Bronchial epithelial cell (primary cell): ENCODE data around the gene TP53I13. TPM values are rescaled to one million over a fixed set of nuclear protein-coding genes. Genes with fewer than 3 reads are reported as not detected.

Experiments
- DNase-seq: peaks from one replicate; pipeline ENCODE4 v3.0.0-alpha.2; 2010; ENCODE audit warnings: low read depth
- FAIRE-seq: peaks from 2 replicates; lab custom pipeline; 2011; peaks lifted over from hg19 to GRCh38; lab: Jason Lieb, UNC
- H3K27me3 ChIP-seq: 2 replicates; pipeline ENCODE4 v1.5.1; 2011; ENCODE audit warnings: low read length; ENCODE audit not compliant: control insufficient read depth, insufficient read depth
- H3K36me3 ChIP-seq: 2 replicates; pipeline ENCODE4 v1.5.1; 2011; ENCODE audit warnings: low read length; ENCODE audit not compliant: control insufficient read depth, insufficient read depth
- H3K4me3 ChIP-seq: 2 replicates; pipeline ENCODE4 v1.5.1; 2011; ENCODE audit warnings: mild to moderate bottlenecking, low read depth, low read length, control low read depth
- total RNA-seq: library from RNA; depleted of rRNA; stranded (reverse); fragments of >200 nt; gene quantifications from 2 replicates; pipeline ENCODE4 v1.2.1, GENCODE V29; 2014
- TF ChIP-seq, protein P1 (sequence below): IDR thresholded peaks from 2 replicates; pipeline ENCODE4 v1.5.1; 2011; ENCODE audit warnings: mild to moderate bottlenecking, moderate library complexity, low read length, control low read depth, inconsistent platforms; ENCODE audit not compliant: insufficient read depth, severe bottlenecking

Gene TP53I13, protein sequence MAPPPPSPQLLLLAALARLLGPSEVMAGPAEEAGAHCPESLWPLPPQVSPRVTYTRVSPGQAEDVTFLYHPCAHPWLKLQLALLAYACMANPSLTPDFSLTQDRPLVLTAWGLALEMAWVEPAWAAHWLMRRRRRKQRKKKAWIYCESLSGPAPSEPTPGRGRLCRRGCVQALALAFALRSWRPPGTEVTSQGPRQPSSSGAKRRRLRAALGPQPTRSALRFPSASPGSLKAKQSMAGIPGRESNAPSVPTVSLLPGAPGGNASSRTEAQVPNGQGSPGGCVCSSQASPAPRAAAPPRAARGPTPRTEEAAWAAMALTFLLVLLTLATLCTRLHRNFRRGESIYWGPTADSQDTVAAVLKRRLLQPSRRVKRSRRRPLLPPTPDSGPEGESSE
- total RNA-seq: 25.3 and 30.1 TPM in 2 replicates

DNA sequence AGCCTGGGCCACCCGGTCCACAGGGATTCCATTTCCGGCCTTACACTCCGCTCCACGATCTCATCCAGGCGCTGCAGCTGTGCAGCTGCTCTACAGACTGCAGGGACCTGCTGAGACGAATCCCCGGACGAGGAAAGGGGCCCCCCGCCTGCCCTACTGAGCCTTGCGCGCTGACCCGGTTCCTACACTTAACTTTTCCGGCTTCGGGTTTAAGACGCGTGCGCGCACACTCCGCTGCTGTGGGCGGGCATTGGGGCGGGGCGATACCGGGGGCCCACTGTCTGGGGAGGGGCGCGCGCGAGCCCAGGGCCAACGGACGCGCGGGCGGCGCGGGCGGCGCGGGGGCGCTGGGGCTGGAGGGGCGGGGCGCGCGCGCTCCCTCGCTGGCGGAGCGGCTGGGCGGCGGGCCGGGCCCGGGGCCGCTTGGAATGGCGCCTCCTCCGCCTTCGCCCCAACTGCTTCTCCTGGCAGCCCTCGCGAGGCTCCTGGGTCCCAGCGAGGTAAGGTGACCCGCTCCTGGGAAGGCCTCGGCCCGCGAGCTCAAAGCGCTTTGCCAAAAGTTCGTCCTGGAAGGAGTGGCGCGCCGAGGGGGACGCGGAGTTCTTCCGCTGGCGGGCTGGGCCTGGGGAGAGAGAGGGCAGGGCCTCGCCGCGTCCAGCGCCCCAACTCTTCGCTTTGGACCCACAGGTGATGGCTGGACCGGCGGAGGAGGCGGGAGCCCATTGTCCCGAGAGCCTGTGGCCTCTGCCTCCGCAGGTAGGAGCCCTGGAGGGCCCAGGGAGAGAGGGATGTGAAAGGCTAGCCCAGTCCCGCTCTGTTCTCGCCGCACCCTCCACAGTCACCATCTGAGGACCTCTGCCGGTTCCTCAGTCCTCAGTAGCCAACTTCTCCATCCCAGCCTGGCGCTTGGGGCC lies at the start of gene TP53I13:
TP53I13 (plus strand) TSS at position 371 of the 914 bp plus-strand sequence; CDS start at position 429, 58 bp downstream.
- TF ChIP-seq, protein P1, sequence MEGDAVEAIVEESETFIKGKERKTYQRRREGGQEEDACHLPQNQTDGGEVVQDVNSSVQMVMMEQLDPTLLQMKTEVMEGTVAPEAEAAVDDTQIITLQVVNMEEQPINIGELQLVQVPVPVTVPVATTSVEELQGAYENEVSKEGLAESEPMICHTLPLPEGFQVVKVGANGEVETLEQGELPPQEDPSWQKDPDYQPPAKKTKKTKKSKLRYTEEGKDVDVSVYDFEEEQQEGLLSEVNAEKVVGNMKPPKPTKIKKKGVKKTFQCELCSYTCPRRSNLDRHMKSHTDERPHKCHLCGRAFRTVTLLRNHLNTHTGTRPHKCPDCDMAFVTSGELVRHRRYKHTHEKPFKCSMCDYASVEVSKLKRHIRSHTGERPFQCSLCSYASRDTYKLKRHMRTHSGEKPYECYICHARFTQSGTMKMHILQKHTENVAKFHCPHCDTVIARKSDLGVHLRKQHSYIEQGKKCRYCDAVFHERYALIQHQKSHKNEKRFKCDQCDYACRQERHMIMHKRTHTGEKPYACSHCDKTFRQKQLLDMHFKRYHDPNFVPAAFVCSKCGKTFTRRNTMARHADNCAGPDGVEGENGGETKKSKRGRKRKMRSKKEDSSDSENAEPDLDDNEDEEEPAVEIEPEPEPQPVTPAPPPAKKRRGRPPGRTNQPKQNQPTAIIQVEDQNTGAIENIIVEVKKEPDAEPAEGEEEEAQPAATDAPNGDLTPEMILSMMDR: no peak
- Histone ChIP-seq H3K36me3 (peaks cover 1% of the 10 kb centered on the region), H3K4me3 (peak within 1 kb of the TSS; percentile 61), H3K27me3 (no peaks in the 10 kb centered on the region)
- FAIRE-seq: no peak
- peak; percentile 46 for DNase-seq

DNA sequence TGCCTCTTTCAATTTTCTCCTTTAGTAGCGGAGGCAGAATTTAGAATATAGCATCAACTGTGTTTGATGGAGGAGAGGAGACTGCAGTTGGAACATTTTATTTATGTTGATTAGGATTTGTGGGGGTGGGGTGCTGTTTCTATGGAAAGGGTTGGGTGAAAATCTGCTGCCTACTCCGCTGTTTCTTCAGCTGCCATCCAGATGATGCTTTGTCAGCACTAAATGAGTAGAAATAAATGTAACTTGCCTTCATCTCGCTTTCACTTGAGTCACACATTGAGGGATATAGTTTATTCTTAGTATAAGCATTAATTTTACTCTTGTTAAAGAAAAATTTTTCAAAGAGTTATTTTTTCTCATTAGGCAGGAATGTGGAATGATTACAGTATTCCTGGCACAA lies 43.8 kb upstream of the TP53I13 start:
- FAIRE-seq (no peak), DNase-seq (no peak)
- Histone ChIP-seq H3K27me3 (no peaks in the 10 kb centered on the region), H3K4me3 (no peak overlapping the region), H3K36me3 (no peaks in the 10 kb centered on the region)
- TF ChIP-seq, protein P1: no peak

DNA sequence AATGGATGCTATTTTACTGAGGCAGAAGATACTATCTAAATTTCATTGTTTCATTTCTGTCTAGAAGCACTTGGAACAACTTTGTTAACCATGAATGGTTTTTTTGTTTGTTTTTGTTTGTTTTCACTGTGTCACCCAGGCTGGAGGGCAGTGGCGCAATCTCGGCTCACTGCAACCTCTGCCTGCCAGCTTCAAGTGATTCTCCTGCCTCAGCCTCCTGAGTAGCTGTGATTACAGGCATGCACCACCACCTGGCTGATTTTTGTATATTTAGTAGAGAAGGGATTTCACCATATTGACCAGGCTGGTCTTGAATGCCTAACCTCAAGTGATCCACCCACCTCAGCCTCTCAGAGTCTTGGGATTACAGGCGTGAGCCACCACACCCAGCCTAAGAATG lies 42.2 kb upstream of the TP53I13 start:
- TF ChIP-seq, protein P1: no peak
- DNase-seq: peak; percentile 17
- Histone ChIP-seq H3K36me3 (no peaks in the 10 kb centered on the region), H3K27me3 (no peaks in the 10 kb centered on the region), H3K4me3 (no peak overlapping the region)
- FAIRE-seq: no peak

DNA sequence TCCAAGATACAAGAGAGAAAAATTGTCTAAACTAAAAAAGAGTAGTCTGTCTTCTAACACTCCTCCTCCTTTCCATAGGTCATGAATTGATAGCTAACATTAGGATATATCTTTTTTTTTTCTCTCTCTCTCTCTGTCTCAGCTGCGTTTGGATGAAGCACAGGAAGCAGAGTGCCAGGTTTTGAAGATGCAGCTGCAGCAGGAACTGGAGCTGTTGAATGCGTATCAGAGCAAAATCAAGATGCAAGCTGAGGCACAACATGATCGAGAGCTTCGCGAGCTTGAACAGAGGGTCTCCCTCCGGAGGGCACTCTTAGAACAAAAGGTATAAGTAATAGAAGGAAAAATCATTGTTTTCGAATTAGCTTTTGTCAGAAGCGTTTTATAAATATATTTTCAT lies 34.5 kb upstream of the TP53I13 start:
- Histone ChIP-seq H3K27me3 (no peaks in the 10 kb centered on the region), H3K4me3 (no peak overlapping the region), H3K36me3 (peaks cover 3% of the 10 kb centered on the region)
- FAIRE-seq (no peak), DNase-seq (no peak)
- TF ChIP-seq, protein P1: no peak

DNA sequence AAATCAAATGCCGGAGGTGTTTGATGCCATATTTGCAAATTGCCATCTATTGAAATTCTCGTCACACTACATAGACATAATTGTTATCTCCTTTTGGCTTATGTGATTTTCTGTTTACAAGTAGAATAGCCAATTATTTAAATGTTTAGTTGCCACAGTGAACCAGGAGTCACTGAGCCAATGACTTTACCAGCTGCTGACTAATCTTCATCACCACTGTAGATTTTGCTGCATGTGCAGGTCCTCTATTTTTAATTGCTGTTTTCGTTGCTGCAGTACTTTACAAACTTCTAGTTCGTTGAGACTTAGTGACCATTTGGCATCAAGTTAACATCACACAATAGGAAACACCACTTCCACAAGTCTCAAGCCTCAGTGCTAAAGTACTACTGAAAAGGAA lies 24.4 kb upstream of the TP53I13 start:
- Histone ChIP-seq H3K36me3 (peaks cover 3% of the 10 kb centered on the region), H3K27me3 (no peaks in the 10 kb centered on the region), H3K4me3 (no peak overlapping the region)
- no peak for DNase-seq
- TF ChIP-seq, protein P1: no peak
- FAIRE-seq: no peak
